IMR-90 (cell line): Measurements from ENCODE around the gene RHBDD2.
"Not testable (repeated sequence)": the region's sequence is repeated elsewhere in the genome, so short reads cannot be mapped to it uniquely, and the experiment has no call there.

Source experiments
- CEBPB ChIP-seq: IDR thresholded peaks from 2 replicates; pipeline ENCODE4 v1.6.1; 2012; ENCODE audit warnings: low read depth, low read length, improper control_type of control experiment
- CHD1 ChIP-seq: IDR thresholded peaks from 2 replicates; pipeline ENCODE4 v1.6.1; 2012; ENCODE audit warnings: low read depth, low read length, improper control_type of control experiment
- ELK1 ChIP-seq: fragments of 150-350 bp; IDR thresholded peaks from 2 replicates; pipeline ENCODE4 v1.6.1; 2016; ENCODE audit warnings: low read depth, mild to moderate bottlenecking, low read length, moderate library complexity, borderline replicate concordance
- MAFK ChIP-seq: IDR thresholded peaks from 2 replicates; pipeline ENCODE4 v1.6.1; 2012; ENCODE audit warnings: low read depth, low read length, improper control_type of control experiment
- MAZ ChIP-seq: IDR thresholded peaks from 2 replicates; pipeline ENCODE4 v1.6.1; 2012; ENCODE audit warnings: low read depth, mild to moderate bottlenecking, low read length, improper control_type of control experiment, moderate library complexity, borderline replicate concordance
- MXI1 ChIP-seq: IDR thresholded peaks from 2 replicates; pipeline ENCODE4 v1.6.1; 2012; ENCODE audit warnings: low read depth, mild to moderate bottlenecking, low read length, moderate library complexity, borderline replicate concordance
- POLR2A ChIP-seq: IDR thresholded peaks from 2 replicates; pipeline ENCODE4 v1.6.1; 2012; ENCODE audit warnings: mild to moderate bottlenecking, low read depth, low read length
- RAD21 ChIP-seq: IDR thresholded peaks from 2 replicates; pipeline ENCODE4 v1.6.1; 2012; ENCODE audit warnings: low read length, improper control_type of control experiment
- RCOR1 ChIP-seq: IDR thresholded peaks from 2 replicates; pipeline ENCODE4 v1.6.1; 2012; ENCODE audit warnings: mild to moderate bottlenecking, low read length, improper control_type of control experiment; ENCODE audit not compliant: insufficient replicate concordance
- RFX5 ChIP-seq: IDR thresholded peaks from 2 replicates; pipeline ENCODE4 v1.8.0; 2012; ENCODE audit warnings: low read depth, mild to moderate bottlenecking, low read length, moderate library complexity
- SMC3 ChIP-seq: fragments of 150-350 bp; IDR thresholded peaks from 2 replicates; pipeline ENCODE4 v1.6.1; 2016; ENCODE audit warnings: low read depth, mild to moderate bottlenecking, antibody characterized with exemption, low read length, moderate library complexity
- USF2 ChIP-seq: fragments of 150-350 bp; IDR thresholded peaks from 2 replicates; pipeline ENCODE4 v1.6.1; 2017; ENCODE audit warnings: mild to moderate bottlenecking, antibody characterized with exemption, low read length, low read depth
- TF ChIP-seq, protein P1 (sequence below): conservative IDR thresholded peaks from 2 replicates; pipeline ENCODE4 v1.5.1; 2012; ENCODE audit warnings: mild to moderate bottlenecking, low read depth, low read length, improper control_type of control experiment

DNA sequence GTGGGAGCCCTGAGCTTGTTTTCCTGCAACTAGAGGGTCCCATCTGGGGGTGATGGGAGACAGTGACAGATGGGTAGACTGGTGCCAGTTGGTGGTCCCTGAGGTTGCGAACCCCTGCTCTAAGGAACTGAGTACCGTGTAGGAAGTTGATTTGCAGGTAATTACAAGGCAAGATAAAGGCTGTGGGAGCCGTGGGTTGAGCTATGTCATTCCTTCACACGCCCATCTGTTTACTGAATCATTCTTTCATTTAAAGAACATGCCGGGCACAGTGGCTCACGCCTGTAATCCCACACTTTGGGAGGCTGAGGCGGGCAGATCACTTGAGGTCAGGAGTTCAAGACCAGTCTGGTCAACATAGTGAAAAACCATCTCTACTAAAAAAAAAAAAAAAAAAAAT is 12.4 kb downstream of the RHBDD2 start:
- TF ChIP-seq, protein P1, sequence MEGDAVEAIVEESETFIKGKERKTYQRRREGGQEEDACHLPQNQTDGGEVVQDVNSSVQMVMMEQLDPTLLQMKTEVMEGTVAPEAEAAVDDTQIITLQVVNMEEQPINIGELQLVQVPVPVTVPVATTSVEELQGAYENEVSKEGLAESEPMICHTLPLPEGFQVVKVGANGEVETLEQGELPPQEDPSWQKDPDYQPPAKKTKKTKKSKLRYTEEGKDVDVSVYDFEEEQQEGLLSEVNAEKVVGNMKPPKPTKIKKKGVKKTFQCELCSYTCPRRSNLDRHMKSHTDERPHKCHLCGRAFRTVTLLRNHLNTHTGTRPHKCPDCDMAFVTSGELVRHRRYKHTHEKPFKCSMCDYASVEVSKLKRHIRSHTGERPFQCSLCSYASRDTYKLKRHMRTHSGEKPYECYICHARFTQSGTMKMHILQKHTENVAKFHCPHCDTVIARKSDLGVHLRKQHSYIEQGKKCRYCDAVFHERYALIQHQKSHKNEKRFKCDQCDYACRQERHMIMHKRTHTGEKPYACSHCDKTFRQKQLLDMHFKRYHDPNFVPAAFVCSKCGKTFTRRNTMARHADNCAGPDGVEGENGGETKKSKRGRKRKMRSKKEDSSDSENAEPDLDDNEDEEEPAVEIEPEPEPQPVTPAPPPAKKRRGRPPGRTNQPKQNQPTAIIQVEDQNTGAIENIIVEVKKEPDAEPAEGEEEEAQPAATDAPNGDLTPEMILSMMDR, result not testable (repeated sequence)
- not testable (repeated sequence) for TF ChIP-seq USF2, RFX5, POLR2A, MXI1, RAD21, ELK1, MAFK, CHD1, MAZ, CEBPB, SMC3, RCOR1
